ENCODE results near the gene NAALADL2.

GRCh38 chr3:175664911-175665310, 805.8 kb downstream of the NAALADL2 start:
- TF ChIP-seq CTCF (conservative IDR thresholded peaks at IDR 0.05; ENCODE audit: low read depth, low read length), result no peak
- no peak for TF ChIP-seq EZH2 (IDR thresholded peaks at IDR 0.05; ENCODE audit: low read length, unreplicated experiment)
- TF ChIP-seq EZH2phosphoT487 (IDR thresholded peaks at IDR 0.05; ENCODE audit: borderline replicate concordance, low read length), result no peak
